H9 (cell line): ENCODE data around the gene OXLD1. TPM values are rescaled to one million over a fixed set of nuclear protein-coding genes. Genes with fewer than 3 reads are reported as not detected.

Source experiments
- DNase-seq: peaks from one replicate; pipeline ENCODE4 v3.0.0-alpha.2; 2017
- H2AFZ ChIP-seq: one replicate; pipeline ENCODE4 v1.6.1; 2013; ENCODE audit warnings: mild to moderate bottlenecking, low read length, control low read depth, moderate library complexity
- H2AK5ac ChIP-seq: 2 replicates; pipeline ENCODE4 v1.6.1; 2013; ENCODE audit warnings: low read length, control low read depth, mixed read lengths; ENCODE audit not compliant: insufficient read length
- H2BK120ac ChIP-seq: one replicate; pipeline ENCODE4 v1.6.1; 2013; ENCODE audit warnings: low read depth, mild to moderate bottlenecking, low read length, control low read depth, inconsistent platforms; ENCODE audit not compliant: poor library complexity, severe bottlenecking
- H2BK12ac ChIP-seq: 2 replicates; pipeline ENCODE4 v1.6.1; 2013; ENCODE audit warnings: low read length, control low read depth, mixed read lengths, low read depth; ENCODE audit not compliant: insufficient read length
- H2BK15ac ChIP-seq: 2 replicates; pipeline ENCODE4 v1.6.1; 2013; ENCODE audit warnings: low read depth, low read length, control low read depth
- H2BK20ac ChIP-seq: one replicate; pipeline ENCODE4 v1.6.1; 2013; ENCODE audit warnings: low read depth, mild to moderate bottlenecking, low read length, control low read depth, inconsistent platforms; ENCODE audit not compliant: poor library complexity, severe bottlenecking
- H2BK5ac ChIP-seq: 2 replicates; pipeline ENCODE4 v1.6.1; 2013; ENCODE audit warnings: low read length, control low read depth, mixed read lengths; ENCODE audit not compliant: insufficient read length
- H3K14ac ChIP-seq: 2 replicates; pipeline ENCODE4 v1.6.1; 2013; ENCODE audit warnings: low read length, control low read depth; ENCODE audit not compliant: insufficient read depth
- H3K18ac ChIP-seq: 2 replicates; pipeline ENCODE4 v1.6.1; 2013; ENCODE audit warnings: low read depth, mild to moderate bottlenecking, mixed read lengths, low read length, control low read depth; ENCODE audit not compliant: insufficient read length
- H3K23ac ChIP-seq: 2 replicates; pipeline ENCODE4 v1.6.1; 2013; ENCODE audit warnings: low read length, control low read depth, mixed read lengths, low read depth; ENCODE audit not compliant: insufficient read length
- H3K23me2 ChIP-seq: 2 replicates; pipeline ENCODE4 v1.6.1; 2013; ENCODE audit warnings: low read depth, mild to moderate bottlenecking, mixed read lengths, low read length, control low read depth; ENCODE audit not compliant: insufficient read length, poor library complexity, severe bottlenecking
- H3K27ac ChIP-seq: 2 replicates; pipeline ENCODE4 v1.5.1; 2013; ENCODE audit warnings: low read length, control low read depth, mixed read lengths, low read depth; ENCODE audit not compliant: insufficient read length
- H3K27me3 ChIP-seq: 2 replicates; pipeline ENCODE4 v1.6.1; 2013; ENCODE audit warnings: low read length, control low read depth, inconsistent platforms; ENCODE audit not compliant: insufficient read depth
- H3K4ac ChIP-seq: 2 replicates; pipeline ENCODE4 v1.6.1; 2013; ENCODE audit warnings: low read depth, mild to moderate bottlenecking, control low read depth, inconsistent platforms, low read length, moderate library complexity
- H3K4me1 ChIP-seq: 2 replicates; pipeline ENCODE4 v1.6.1; 2013; ENCODE audit warnings: low read length, control low read depth, inconsistent platforms; ENCODE audit not compliant: insufficient read depth
- H3K4me2 ChIP-seq: 2 replicates; pipeline ENCODE4 v1.6.1; 2013; ENCODE audit warnings: low read length, control low read depth, mixed read lengths; ENCODE audit not compliant: insufficient read length, insufficient read depth
- H3K56ac ChIP-seq: 2 replicates; pipeline ENCODE4 v1.6.1; 2013; ENCODE audit warnings: low read depth, mild to moderate bottlenecking, mixed read lengths, low read length, control low read depth; ENCODE audit not compliant: insufficient read length
- H3K79me1 ChIP-seq: 2 replicates; pipeline ENCODE4 v1.6.1; 2013; ENCODE audit warnings: low read depth, mild to moderate bottlenecking, moderate library complexity, low read length, control low read depth, inconsistent platforms; ENCODE audit not compliant: insufficient read depth, poor library complexity, severe bottlenecking
- H3K79me2 ChIP-seq: 2 replicates; pipeline ENCODE4 v1.6.1; 2013; ENCODE audit warnings: low read length, control low read depth, inconsistent platforms; ENCODE audit not compliant: insufficient read depth
- H3K9ac ChIP-seq: 2 replicates; pipeline ENCODE4 v1.6.1; 2013; ENCODE audit warnings: low read length, control low read depth, mixed read lengths; ENCODE audit not compliant: insufficient read length; ENCODE audit errors: extremely low read depth
- H3K9me3 ChIP-seq: one replicate; pipeline ENCODE4 v1.6.1; 2013; ENCODE audit warnings: low read depth, low read length, inconsistent platforms; ENCODE audit not compliant: control insufficient read depth
- H3T11ph ChIP-seq: one replicate; pipeline ENCODE4 v1.6.1; 2013; ENCODE audit warnings: mild to moderate bottlenecking, low read length, control low read depth, inconsistent platforms
- H4K20me1 ChIP-seq: one replicate; pipeline ENCODE4 v1.6.1; 2013; ENCODE audit not compliant: control insufficient read depth, insufficient read length, insufficient read depth
- H4K5ac ChIP-seq: 2 replicates; pipeline ENCODE4 v1.6.1; 2013; ENCODE audit warnings: low read depth, mild to moderate bottlenecking, mixed read lengths, low read length, control low read depth; ENCODE audit not compliant: insufficient read length
- H4K8ac ChIP-seq: replicated peaks from 2 replicates; pipeline ENCODE4 v1.6.1; 2013; ENCODE audit warnings: low read length, control low read depth, mixed read lengths, low read depth; ENCODE audit not compliant: insufficient read length
- H4K91ac ChIP-seq: 2 replicates; pipeline ENCODE4 v1.6.1; 2013; ENCODE audit warnings: low read depth, mild to moderate bottlenecking, moderate library complexity, mixed read lengths, low read length, control low read depth; ENCODE audit not compliant: insufficient read length
- H3K27ac Mint-ChIP-seq, 3 experiments: 2 replicates in 2 of 3; 3 replicates in 1 of 3; pipeline ENCODE4 v1.8.0; 2020 to 2021; ENCODE audit warnings: mixed read lengths in 3 of 3, mild to moderate bottlenecking in 1 of 3, moderate library complexity in 1 of 3
- H3K27me3 Mint-ChIP-seq: 2 replicates; pipeline ENCODE4 v1.8.0; 2021; ENCODE audit warnings: low read depth, mild to moderate bottlenecking, moderate library complexity, mixed read lengths
- H3K36me3 Mint-ChIP-seq, 3 experiments: 2 replicates in 2 of 3; 3 replicates in 1 of 3; pipeline ENCODE4 v1.8.0; 2020 to 2021; ENCODE audit warnings: low read depth in 3 of 3, mixed read lengths in 3 of 3; ENCODE audit not compliant: insufficient read depth in 1 of 3
- H3K4me1 Mint-ChIP-seq, 2 experiments: 2 replicates each; pipeline ENCODE4 v1.8.0; 2020; ENCODE audit warnings: mixed read lengths in 2 of 2
- H3K4me3 Mint-ChIP-seq, 2 experiments: 2 replicates in 1 of 2; 3 replicates in 1 of 2; pipeline ENCODE4 v1.8.0; 2020 to 2021; ENCODE audit warnings: mild to moderate bottlenecking in 2 of 2, mixed read lengths in 2 of 2, moderate library complexity in 1 of 2
- H3K9me3 Mint-ChIP-seq, 2 experiments: 2 replicates in 1 of 2; 3 replicates in 1 of 2; pipeline ENCODE4 v1.8.0; 2020; ENCODE audit warnings: mild to moderate bottlenecking in 2 of 2, mixed read lengths in 2 of 2, moderate library complexity in 1 of 2
- CTCF ChIP-seq: fragments of 200-600 bp; sonication (generic); conservative IDR thresholded peaks from 3 replicates; pipeline ENCODE4 v1.8.0; 2021; ENCODE audit warnings: antibody characterized with exemption, mild to moderate bottlenecking
- WGBS: extraction: QIAGEN DNeasy Blood & Tissue Kit; methylation state at CpG from one replicate; pipeline ENCODE4 v1.1.7; 2013; ENCODE audit warnings: missing lambda C conversion rate, low lambda C conversion rate, mixed read lengths; ENCODE audit not compliant: insufficient read length; ENCODE audit errors: extremely low coverage; 5-methylcytosine and 5-hydroxymethylcytosine counted together
- total RNA-seq: library from RNA; stranded (reverse); gene quantifications from 2 replicates; pipeline ENCODE4 v1.2.1, GENCODE V29; 2021

Gene OXLD1
- total RNA-seq, 1 experiment from 2014 or later, result 25.0 TPM

- H3K56ac ChIP-seq, result no peak overlapping the region
- Mint-ChIP-seq H3K9me3 (no peaks in the 10 kb centered on the region; a peak in 1 of 5 replicates), H3K27ac (no peak overlapping the region), H3K36me3 (no peaks in the 10 kb centered on the region), H3K4me1 (peaks cover 10 to 17% of the 10 kb centered on the region in 2 experiments), H3K27me3 (peaks cover 2% of the 10 kb centered on the region; the same call in 1 of the 2 replicates), H3K4me3 (no peak overlapping the region)
- H3K79me1 ChIP-seq, result no peaks in the 10 kb centered on the region
- H2AK5ac ChIP-seq, result no peak overlapping the region
- no peak overlapping the region for H3K27ac ChIP-seq
- no peak overlapping the region for H3K4me2 ChIP-seq
- no peak overlapping the region for H4K5ac ChIP-seq
- H3K23me2 ChIP-seq, result peaks cover 4% of the 10 kb centered on the region
- no peaks in the 10 kb centered on the region for H3K27me3 ChIP-seq
- no peak overlapping the region for H2BK120ac ChIP-seq
- no peaks in the 10 kb centered on the region for H3K79me2 ChIP-seq
- TF ChIP-seq CTCF, result no peak
- H3K9me3 ChIP-seq, result no peaks in the 10 kb centered on the region
- no peak overlapping the region for H2AFZ ChIP-seq
- H4K91ac ChIP-seq, result no peak overlapping the region
- no CpG with 5 or more reads among the region's 18 CpGs for WGBS
- H2BK20ac ChIP-seq, result no peak overlapping the region
- H4K8ac ChIP-seq, result no peak overlapping the region
- no peak overlapping the region for H2BK12ac ChIP-seq
- no peak overlapping the region for H3K23ac ChIP-seq
- no peaks in the 10 kb centered on the region for H4K20me1 ChIP-seq
- no peak overlapping the region for H2BK15ac ChIP-seq
- no peak overlapping the region for H3K9ac ChIP-seq
- no peak for DNase-seq
- H3K4ac ChIP-seq, result no peak overlapping the region
- H3K18ac ChIP-seq, result no peak overlapping the region
- peaks cover 3% of the 10 kb centered on the region; the same call in 1 of the 2 replicates for H3K4me1 ChIP-seq
- H2BK5ac ChIP-seq, result no peak overlapping the region
- H3K14ac ChIP-seq, result no peak overlapping the region
- no peak overlapping the region for H3T11ph ChIP-seq
Observed at GRCh38 chr17:81655378-81656117, 10.9 kb downstream of the OXLD1 start.
